ENCODE data around the gene PTBP1. TPM values are rescaled to one million over a fixed set of nuclear protein-coding genes. Genes with fewer than 3 reads are reported as not detected.

PTBP1 gene
- total RNA-seq, 1 donor from 2014 or later = 279 TPM

- no peak for ATAC-seq
Measured at GRCh38 chr19:798415-799075, 1.3 kb downstream of the PTBP1 start.

DNA sequence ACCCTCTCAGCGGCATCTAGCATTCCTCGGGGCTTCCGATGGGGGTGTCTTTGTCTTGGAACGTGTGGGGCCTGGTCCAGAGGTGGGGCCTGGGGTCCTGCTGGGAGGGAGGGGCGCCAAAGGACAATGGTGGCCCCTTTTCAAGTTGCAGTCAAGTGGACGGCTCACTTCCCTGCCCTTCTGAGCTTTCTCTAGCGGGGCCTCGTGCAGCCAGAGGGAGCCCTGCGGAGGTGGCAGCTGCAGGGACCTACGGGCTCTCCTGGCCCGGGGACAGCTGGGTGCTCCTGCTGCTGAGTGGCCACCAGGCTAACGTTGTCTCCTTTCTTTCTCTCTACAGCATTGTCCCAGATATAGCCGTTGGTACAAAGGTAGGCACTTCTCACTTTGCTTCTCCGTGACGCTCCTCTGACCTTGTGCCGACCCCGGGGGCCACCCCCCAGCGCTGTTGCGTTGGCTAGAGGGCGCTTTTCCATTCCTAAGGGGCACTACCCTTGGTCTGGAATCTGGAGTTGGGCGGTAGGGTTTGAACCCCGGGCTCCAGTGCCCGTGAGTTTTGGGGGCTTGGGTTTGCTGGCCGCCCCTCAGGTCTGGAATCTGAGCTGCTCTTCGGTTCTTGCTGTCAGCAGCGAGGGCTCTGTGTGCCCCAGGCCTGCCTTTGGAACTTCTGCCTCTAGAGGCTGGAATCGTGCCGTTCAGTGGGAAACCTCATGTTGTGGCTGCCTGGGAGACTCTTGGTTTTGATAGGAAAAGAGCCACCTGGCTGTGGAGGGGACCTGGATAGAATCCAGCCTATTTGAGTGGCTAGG is 2.0 kb downstream of the PTBP1 start:
- ATAC-seq = no peak

DNA sequence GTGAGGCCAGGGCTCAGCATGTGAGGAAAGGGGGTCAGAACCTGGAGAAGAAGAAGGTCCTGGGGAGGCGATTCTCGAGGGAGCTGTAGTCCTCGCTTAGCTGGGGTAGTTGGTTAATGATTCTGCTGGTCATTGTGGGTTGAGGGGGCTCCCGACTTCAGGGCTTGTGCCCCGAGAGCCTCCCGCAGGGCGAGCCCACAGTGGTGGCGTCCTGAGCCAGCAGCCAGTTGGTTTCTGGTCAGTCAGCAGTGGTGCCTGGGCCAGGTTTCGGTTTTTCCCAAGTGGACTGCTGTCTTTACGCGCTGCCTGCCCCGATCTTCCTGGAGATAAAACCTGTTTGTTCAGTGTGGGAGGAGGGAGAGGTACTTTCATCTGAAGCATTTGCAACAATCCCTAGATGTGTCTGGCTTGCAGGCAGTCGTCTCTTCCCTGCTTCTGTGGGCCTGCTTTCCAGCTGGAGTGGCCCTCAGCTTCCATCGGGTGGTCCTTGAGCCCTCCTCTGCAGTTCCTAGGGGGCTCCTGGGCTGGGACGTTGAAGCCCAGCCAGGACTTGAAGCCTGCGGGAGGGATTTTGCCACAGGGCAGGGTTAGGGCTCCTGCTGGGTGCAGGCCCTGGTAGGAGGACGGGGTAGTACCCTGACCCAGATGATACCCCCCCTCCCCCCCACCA is 3.2 kb downstream of the PTBP1 start:
- ATAC-seq = peak; percentile 1

GRCh38 chr19:801030-801860 is 4.0 kb downstream of the PTBP1 start:
- ATAC-seq = no peak

DNA sequence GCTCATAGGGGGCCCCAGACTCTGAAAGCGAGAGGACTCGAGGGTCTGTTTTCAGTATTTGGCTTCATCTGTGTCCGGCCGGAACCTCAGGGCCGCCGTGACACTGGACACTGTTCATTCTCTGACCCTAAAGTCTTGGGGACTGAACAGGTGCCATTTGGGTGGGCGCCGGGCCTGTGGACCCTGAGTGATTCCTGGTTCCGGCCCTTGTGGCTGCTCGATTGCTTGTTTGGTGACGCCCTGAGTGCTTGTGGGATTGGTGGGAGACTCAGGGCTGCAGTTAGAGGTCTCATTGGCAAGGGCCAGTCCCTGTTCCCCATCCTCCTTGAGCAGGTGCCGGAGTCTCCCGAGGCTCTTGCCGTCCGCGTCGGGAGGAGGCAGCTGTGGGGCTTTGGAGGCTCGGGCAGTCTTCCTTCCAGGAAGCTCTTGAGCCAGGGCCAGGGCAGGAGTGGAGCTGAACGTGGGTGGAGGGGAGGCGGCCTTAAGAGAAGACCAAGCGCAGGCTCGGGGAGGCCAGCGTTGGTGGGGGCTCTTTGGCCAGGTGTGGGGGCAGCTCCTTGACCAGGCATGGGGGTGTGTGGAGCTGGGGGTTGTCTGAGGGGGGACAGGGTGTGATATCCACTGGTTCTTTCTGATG is 4.7 kb downstream of the PTBP1 start:
- ATAC-seq = no peak

DNA sequence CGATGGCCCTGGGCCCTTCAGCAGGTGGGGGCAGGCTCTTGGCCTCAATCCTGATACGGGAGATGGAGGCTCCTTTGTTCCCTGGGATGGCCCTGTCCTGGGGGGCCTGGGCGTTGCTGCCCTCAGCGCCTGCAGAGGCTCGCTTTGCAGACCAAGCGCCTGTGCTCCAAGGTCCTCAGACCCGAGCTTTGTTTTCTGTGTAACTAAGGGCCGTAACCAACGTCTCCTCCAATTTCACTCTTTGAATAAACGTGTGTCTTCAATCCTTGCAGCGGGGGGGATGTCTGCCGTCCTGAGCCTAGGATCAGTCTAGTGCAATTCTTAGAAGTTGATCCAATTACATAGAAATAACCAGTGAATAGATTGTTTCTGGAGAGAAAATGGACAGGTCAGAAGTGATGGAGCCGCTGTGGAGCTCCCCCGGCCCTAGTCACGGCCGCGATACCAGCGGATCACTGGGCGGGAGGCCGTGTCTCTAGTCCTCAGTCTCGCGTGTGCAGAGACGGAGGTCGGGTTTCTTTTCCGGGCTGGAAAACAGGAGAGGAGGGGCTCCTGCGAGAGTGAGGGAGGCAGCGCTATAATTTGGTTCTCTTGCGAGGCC is 5.3 kb downstream of the PTBP1 start:
- ATAC-seq = no peak

DNA sequence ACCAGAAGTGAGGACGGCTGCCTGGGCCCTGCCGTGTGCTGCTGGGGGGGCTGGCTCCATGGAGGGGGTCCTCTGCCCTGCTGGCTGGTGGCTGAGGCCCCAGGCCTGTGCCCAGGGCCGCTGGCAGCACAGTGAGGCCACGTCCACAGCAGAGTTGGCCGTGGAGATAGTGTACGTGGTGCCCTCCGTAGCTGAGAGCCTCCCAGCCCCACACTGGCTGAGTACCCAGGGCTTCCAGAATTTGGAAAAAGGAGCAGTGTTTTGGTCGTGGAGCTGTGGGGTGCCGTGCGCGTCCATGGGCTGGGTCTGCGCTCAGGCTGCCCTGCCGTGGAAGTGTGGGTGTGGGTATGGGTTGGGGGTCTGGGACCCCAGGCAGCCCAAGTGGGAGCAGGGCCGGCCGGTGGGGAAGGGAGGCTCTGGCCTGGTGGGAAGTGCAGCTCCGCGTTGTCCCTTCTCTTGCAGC is 5.9 kb downstream of the PTBP1 start:
- no peak for ATAC-seq

- no peak for ATAC-seq
Measured at GRCh38 chr19:803686-804418, 6.6 kb downstream of the PTBP1 start.

DNA sequence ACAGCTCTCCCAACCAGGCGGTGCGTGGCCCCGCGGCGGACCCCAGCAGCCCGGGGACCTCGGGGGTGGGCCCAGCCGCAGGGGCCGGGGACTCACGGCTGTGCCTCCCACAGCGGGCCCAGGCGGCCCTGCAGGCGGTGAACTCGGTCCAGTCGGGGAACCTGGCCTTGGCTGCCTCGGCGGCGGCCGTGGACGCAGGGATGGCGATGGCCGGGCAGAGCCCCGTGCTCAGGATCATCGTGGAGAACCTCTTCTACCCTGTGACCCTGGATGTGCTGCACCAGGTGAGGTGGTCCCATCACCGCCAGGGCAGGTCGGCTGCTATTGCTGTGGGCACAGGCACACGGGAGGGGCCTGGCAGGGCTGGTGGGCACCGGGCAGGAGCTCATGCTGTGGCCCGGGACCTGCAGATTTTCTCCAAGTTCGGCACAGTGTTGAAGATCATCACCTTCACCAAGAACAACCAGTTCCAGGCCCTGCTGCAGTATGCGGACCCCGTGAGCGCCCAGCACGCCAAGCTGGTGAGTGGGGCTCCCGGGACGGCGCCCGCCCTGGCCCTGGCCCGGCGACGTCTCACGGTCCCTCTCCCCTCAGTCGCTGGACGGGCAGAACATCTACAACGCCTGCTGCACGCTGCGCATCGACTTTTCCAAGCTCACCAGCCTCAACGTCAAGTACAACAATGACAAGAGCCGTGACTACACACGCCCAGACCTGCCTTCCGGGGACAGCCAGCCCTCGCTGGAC is 7.3 kb downstream of the PTBP1 start:
- no peak for ATAC-seq

DNA sequence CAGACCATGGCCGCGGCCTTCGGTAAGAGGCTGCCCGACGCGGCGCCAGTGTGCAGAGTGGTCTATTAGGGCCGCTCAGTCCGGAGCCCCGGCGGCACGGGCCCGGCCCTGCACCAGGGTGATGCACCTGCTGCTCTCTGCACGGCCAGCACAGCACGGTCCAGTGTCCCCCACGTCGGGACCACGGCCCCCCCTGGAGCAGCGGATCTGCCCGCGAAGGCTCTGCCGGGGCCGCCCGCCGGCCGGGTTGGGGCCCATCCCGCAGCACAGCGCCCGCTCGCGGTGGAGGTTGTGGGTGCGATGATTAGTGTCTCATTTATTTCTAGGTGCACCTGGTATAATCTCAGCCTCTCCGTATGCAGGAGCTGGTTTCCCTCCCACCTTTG is 7.9 kb downstream of the PTBP1 start:
- no peak for ATAC-seq

GRCh38 chr19:805600-806550 is 8.6 kb downstream of the PTBP1 start:
- ATAC-seq = peak; percentile 1

DNA sequence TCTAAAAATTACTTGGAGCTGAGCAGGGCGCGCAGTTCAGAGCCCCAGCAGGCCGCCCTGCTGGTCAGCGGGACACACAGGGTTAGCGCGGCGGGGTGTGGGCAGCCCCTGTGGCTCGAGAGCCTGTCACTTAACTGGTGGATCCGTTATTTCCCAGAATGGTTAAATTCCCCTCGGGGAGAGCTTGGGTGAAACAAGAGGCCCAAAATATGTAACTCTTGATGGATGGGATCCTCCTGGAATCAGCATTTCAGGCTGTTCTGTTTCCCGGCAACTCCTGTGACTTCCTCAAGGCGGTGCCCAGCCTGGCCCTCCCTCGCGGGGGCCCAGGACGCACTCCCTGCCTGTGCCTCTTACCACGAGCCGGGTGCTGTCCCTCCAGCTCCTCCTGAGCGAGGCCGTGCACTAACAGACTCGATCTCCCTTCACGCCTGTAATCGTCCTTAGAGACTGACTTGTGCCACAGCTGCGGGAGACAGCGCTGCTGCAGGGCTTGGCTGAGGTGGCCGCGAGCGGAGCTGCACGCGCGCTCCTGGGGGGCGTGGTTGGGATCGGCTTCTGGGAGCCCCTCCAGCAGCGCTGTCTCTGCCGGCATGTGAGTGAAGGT is 9.7 kb downstream of the PTBP1 start:
- no peak for ATAC-seq

GRCh38 chr19:807627-808422 is 10.6 kb downstream of the PTBP1 start:
- no peak for ATAC-seq

DNA sequence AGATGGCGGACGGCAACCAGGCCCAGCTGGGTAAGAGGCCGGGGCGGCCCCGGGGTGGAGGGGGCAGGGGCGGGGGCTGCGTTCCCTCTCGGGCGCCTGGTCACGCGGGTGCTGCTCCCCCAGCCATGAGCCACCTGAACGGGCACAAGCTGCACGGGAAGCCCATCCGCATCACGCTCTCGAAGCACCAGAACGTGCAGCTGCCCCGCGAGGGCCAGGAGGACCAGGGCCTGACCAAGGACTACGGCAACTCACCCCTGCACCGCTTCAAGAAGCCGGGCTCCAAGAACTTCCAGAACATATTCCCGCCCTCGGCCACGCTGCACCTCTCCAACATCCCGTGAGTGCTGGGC is 11.1 kb downstream of the PTBP1 start:
- no peak for ATAC-seq

DNA sequence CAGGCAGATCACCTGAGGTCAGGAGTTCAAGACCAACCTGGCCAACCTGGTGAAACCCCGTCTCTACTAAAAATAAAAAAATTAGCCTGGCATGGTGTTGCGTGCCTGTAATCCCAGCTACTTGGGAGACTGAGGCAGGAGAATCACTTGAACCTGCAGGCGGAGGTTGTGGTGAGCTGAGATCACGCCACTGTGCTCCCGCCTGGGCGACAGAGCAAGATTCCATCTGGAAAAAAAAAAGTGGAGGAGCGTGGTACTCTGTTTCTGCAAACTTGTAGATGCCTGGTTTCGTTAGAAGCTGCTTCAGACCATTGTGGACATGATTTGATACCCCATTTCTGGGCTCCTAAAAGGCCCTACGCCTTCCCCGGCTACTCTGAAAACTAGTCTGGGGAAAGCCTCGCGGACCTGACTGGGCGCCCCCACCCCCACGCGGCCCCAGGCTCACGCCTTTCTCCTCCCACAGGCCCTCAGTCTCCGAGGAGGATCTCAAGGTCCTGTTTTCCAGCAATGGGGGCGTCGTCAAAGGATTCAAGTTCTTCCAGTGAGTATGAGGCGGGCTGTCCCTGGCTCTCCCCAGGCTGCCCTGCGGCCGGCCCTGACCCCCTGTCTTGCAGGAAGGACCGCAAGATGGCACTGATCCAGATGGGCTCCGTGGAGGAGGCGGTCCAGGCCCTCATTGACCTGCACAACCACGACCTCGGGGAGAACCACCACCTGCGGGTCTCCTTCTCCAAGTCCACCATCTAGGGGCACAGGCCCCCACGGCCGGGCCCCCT is 13.0 kb downstream of the PTBP1 start:
- ATAC-seq = no peak

DNA sequence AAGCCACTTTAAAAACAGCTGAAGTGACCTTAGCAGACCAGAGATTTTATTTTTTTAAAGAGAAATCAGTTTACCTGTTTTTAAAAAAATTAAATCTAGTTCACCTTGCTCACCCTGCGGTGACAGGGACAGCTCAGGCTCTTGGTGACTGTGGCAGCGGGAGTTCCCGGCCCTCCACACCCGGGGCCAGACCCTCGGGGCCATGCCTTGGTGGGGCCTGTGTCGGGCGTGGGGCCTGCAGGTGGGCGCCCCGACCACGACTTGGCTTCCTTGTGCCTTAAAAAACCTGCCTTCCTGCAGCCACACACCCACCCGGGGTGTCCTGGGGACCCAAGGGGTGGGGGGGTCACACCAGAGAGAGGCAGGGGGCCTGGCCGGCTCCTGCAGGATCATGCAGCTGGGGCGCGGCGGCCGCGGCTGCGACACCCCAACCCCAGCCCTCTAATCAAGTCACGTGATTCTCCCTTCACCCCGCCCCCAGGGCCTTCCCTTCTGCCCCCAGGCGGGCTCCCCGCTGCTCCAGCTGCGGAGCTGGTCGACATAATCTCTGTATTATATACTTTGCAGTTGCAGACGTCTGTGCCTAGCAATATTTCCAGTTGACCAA is 13.7 kb downstream of the PTBP1 start:
- no peak for ATAC-seq
